GM13977 (cell line): ENCODE data around the gene PTTG1IP.

Source experiments
- DNase-seq: peaks from one replicate; pipeline ENCODE4 v3.0.0; 2012; ENCODE audit warnings: low spot score
- CTCF ChIP-seq: IDR thresholded peaks from 2 replicates; pipeline ENCODE4 v1.5.1; 2012; ENCODE audit warnings: mild to moderate bottlenecking, control low read depth; ENCODE audit not compliant: insufficient read depth; ENCODE audit errors: extremely low read depth, missing control alignments
- in situ Hi-C: fragments of 300-500 bp; cut with MboI; formaldehyde crosslinking; loops from one replicate; pipeline ENCODE4 v1.12.0; 2022; ENCODE audit warnings: low sequenced_read_pairs, low pct_unique_long_range_greater_than_20kb, mixed read lengths, inconsistent platforms; ENCODE audit not compliant: unreplicated experiment

PTTG1IP gene

GRCh38 chr21:44867464-44867863 is 6.0 kb downstream of the PTTG1IP start:
- in situ Hi-C loops = no loop called here

GRCh38 chr21:44866780-44867179 is 6.7 kb downstream of the PTTG1IP start:
- DNase-seq = no peak
- TF ChIP-seq CTCF = no peak
- in situ Hi-C loops = no loop called here

More at GRCh38 chr21:44867464-44867863, 6.0 kb downstream of the PTTG1IP start:
- no peak for DNase-seq
- no peak for TF ChIP-seq CTCF

GRCh38 chr21:44865561-44866280 is 7.8 kb downstream of the PTTG1IP start:
- in situ Hi-C loops = no loop called here

GRCh38 chr21:44862869-44863685 is 10.4 kb downstream of the PTTG1IP start:
- TF ChIP-seq CTCF = no peak
- in situ Hi-C loops = no loop called here

More at GRCh38 chr21:44865561-44866280, 7.8 kb downstream of the PTTG1IP start:
- DNase-seq = no peak
- no peak for TF ChIP-seq CTCF

GRCh38 chr21:44858791-44859190 is 14.7 kb downstream of the PTTG1IP start:
- DNase-seq = no peak
- in situ Hi-C loops = no loop called here
- TF ChIP-seq CTCF = no peak

More at GRCh38 chr21:44862869-44863685, 10.4 kb downstream of the PTTG1IP start:
- DNase-seq = no peak

GRCh38 chr21:44858291-44858690 is 15.2 kb downstream of the PTTG1IP start:
- DNase-seq = no peak
- in situ Hi-C loops = no loop called here
- TF ChIP-seq CTCF = no peak
